CD4-positive, alpha-beta T cell treated with Interleukin-2 at 100 ng/mL for 4 hours (primary cell): Measurements from ENCODE around the gene SP1.
"Not testable (repeated sequence)": the region's sequence is repeated elsewhere in the genome, so short reads cannot be mapped to it uniquely, and the experiment has no call there.

Experiments
- DNase-seq: peaks from one replicate; pipeline ENCODE4 v3.0.0-alpha.2; 2020; ENCODE audit warnings: low spot score

Gene SP1

GRCh38 chr12:53380104-53380793 lies at the start of gene SP1:
Gene SP1 (plus strand): TSS chr12:53380176. CDS start chr12:53380292, 116 bp downstream.
- DNase-seq: peak; percentile 89

GRCh38 chr12:53330671-53331070 lies 49.3 kb upstream of the SP1 start:
- no peak for DNase-seq

GRCh38 chr12:53332339-53332738 lies 47.6 kb upstream of the SP1 start:
- not testable (repeated sequence) for DNase-seq

GRCh38 chr12:53332744-53333143 lies 47.2 kb upstream of the SP1 start:
- DNase-seq: no peak

- DNase-seq: no peak
Observed at GRCh38 chr12:53333289-53333688, 46.7 kb upstream of the SP1 start.

- no peak for DNase-seq
Observed at GRCh38 chr12:53333845-53334244, 46.1 kb upstream of the SP1 start.

GRCh38 chr12:53334822-53335221 lies 45.2 kb upstream of the SP1 start:
- DNase-seq: no peak

GRCh38 chr12:53336181-53336681 lies 43.7 kb upstream of the SP1 start, which contains the start of gene SP7:
Gene SP7 (minus strand): TSS chr12:53336354. CDS start chr12:53335646, 708 bp downstream.
- no peak for DNase-seq

GRCh38 chr12:53338017-53338416 lies 42.0 kb upstream of the SP1 start:
- DNase-seq: no peak

GRCh38 chr12:53338916-53339315 lies 41.1 kb upstream of the SP1 start:
- no peak for DNase-seq

- DNase-seq: no peak
Observed at GRCh38 chr12:53340398-53340797, 39.6 kb upstream of the SP1 start.

- DNase-seq: no peak
Observed at GRCh38 chr12:53343449-53343848, 36.5 kb upstream of the SP1 start.

GRCh38 chr12:53343969-53344368 lies 36.0 kb upstream of the SP1 start:
- DNase-seq: no peak

GRCh38 chr12:53344487-53344823 lies 35.5 kb upstream of the SP1 start:
- DNase-seq: no peak

GRCh38 chr12:53344824-53345485 lies 35.0 kb upstream of the SP1 start:
- peak; percentile 72 for DNase-seq

- no peak for DNase-seq
Observed at GRCh38 chr12:53345486-53346188, 34.3 kb upstream of the SP1 start.

GRCh38 chr12:53346491-53346890 lies 33.5 kb upstream of the SP1 start:
- DNase-seq: no peak

- DNase-seq: no peak
Observed at GRCh38 chr12:53347905-53348304, 32.1 kb upstream of the SP1 start.

GRCh38 chr12:53352331-53353256 lies 27.4 kb upstream of the SP1 start:
- DNase-seq: peak; percentile 92

GRCh38 chr12:53353257-53353655 lies 26.7 kb upstream of the SP1 start:
- DNase-seq: no peak

- DNase-seq: no peak
Observed at GRCh38 chr12:53355121-53355520, 24.9 kb upstream of the SP1 start.
